GM08714 (cell line): ENCODE results near the gene MAPK10.
"Not testable (repeated sequence)": the region's sequence is repeated elsewhere in the genome, so short reads cannot be mapped to it uniquely, and the experiment has no call there.

ENCODE experiments used
- H3K4me3 ChIP-seq: fragments of 200-500 bp; sonication (Bioruptor generic); 2 replicates; pipeline ENCODE4 v1.5.1; 2014; ENCODE audit warnings: mild to moderate bottlenecking, low read length, inconsistent platforms
- ZNF274 ChIP-seq: IDR thresholded peaks from 2 replicates; pipeline ENCODE4 v1.6.1; 2012; ENCODE audit warnings: mild to moderate bottlenecking, low read depth, low read length

Gene MAPK10

DNA sequence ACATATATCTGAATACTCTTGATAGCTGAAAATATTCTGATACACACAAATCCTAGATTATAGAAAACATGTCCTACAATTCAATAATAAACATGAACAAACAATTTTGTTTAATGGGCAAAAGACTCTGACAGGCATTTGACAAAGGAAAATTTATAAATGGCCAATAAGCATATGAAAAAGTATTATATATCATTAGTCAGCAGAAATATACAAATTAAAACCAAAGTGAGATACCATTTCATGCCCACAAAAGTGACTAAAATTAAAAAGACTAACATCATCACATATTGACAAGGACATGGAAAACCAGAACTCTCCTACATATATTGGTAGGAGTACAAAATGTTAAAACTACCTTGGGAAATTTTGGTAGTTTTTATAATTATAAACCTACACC is 2.7 kb upstream of the MAPK10 start:
- no peak overlapping the region for H3K4me3 ChIP-seq
- TF ChIP-seq ZNF274: no peak

- no peak for TF ChIP-seq ZNF274
- H3K4me3 ChIP-seq: no peak overlapping the region
Observed at GRCh38 chr4:86358257-86358656, 1.6 kb downstream of the MAPK10 start.

- H3K4me3 ChIP-seq: no peak overlapping the region
Observed at GRCh38 chr4:86357608-86358007, 2.2 kb downstream of the MAPK10 start.

GRCh38 chr4:86356425-86357210 is 3.2 kb downstream of the MAPK10 start:
- no peak for TF ChIP-seq ZNF274
- no peak overlapping the region for H3K4me3 ChIP-seq

More at GRCh38 chr4:86357608-86358007, 2.2 kb downstream of the MAPK10 start:
- no peak for TF ChIP-seq ZNF274

DNA sequence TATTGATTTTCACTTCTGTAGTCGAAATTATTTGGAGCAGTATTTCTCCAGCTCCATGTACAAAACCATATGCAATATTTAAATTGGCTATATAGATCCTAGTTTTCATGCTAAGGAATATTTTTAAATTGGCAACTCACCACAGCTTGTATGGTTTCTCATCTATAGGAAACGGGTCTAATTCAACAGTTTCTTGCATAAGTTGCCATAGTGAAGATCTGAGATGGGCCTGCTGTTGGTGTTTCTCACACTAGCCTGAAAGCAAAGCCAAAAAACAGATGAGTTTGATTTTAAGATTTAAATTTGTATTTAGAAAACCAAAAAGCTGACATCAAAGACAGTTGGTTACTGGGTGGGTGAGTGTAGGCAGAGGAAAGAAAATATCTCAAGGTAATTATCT is 5.5 kb downstream of the MAPK10 start:
- TF ChIP-seq ZNF274: no peak
- no peak overlapping the region for H3K4me3 ChIP-seq

DNA sequence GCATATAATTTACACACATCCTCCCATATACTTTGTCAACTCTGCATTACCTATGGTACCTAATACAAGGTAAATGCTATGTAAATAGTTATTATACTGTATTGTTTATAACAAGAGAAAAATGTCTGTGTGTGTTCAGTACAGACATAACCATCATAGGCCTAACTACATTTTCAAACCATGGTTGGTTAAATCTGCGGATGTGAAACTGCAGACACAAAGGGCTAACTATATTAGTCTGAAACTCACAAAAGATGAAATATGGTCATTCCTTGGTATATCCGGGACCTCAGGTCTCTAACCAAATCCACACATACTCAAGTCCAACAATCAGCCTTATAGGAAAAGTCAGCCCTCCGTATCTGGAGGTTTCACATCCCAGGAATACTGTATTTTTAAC is 13.5 kb downstream of the MAPK10 start:
- H3K4me3 ChIP-seq: no peak overlapping the region
- TF ChIP-seq ZNF274: no peak

DNA sequence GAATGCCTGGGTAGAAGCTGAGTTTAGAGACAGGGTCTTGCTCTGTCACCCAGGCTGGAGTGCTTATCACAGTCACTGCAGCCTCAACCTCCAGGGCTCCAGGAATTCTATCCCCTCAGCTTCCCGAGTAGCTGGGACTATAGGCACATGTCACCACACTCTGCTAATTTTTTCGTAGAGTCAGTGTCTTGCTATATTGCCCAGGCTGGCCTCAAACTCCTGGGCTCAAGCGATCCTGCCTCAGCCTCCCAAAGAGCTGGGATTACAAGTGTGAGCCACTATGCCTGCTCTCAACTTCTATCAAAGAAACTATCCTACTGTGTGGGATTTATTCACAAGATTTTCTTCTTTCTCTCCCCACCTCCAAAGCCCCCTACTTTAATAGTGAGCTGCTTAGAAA is 15.7 kb downstream of the MAPK10 start:
- TF ChIP-seq ZNF274: no peak
- no peak overlapping the region for H3K4me3 ChIP-seq

GRCh38 chr4:86338989-86339388 is 20.9 kb downstream of the MAPK10 start:
- H3K4me3 ChIP-seq: no peak overlapping the region

GRCh38 chr4:86338521-86338920 is 21.3 kb downstream of the MAPK10 start:
- H3K4me3 ChIP-seq: no peak overlapping the region
- TF ChIP-seq ZNF274: no peak

More at GRCh38 chr4:86338989-86339388, 20.9 kb downstream of the MAPK10 start:
- no peak for TF ChIP-seq ZNF274

GRCh38 chr4:86334020-86334750 is 25.7 kb downstream of the MAPK10 start:
- no peak for TF ChIP-seq ZNF274
- no peak overlapping the region for H3K4me3 ChIP-seq

- no peak for TF ChIP-seq ZNF274
Observed at GRCh38 chr4:86333236-86333635, 26.6 kb downstream of the MAPK10 start.

DNA sequence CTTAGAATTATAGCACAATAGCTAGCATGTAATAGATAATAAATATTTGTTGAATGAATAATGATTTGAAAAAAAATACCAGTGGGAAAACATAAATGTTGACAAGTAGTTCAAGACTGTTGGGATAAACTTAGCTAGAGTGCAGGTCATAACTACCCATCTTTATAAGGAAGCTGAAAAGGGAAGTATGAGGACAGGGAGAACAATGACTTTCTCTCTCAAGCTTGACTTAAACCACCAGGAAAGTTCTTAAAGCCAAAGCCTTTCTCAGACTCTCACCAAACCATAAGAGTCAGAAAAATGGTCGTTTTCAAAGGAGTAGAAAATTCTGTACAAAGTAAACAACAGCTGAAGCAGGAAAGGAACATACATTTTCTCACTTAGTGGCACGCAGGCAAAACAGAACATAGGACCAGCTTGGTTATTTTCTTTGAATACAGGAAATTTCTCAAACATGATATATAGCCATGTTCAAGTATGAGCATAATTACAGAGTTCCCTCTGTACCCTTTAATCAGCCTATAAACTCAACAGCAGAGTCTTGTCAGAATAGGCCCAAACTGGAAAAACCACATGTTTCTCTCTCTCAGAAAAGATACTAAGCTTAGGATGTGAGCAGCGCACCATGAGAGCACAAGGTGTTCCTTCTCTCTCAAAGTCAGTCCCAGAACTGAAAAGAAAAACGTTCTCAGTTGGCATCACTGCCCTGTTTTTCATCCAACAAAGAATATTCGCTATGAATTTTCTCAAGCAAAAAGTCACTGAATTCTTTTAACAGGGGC is 28.7 kb downstream of the MAPK10 start:
- H3K4me3 ChIP-seq: no peak overlapping the region
- no peak for TF ChIP-seq ZNF274

More at GRCh38 chr4:86333236-86333635, 26.6 kb downstream of the MAPK10 start:
- H3K4me3 ChIP-seq: no peak overlapping the region

- not testable (repeated sequence) for H3K4me3 ChIP-seq
Observed at GRCh38 chr4:86330411-86330810, 29.4 kb downstream of the MAPK10 start.

DNA sequence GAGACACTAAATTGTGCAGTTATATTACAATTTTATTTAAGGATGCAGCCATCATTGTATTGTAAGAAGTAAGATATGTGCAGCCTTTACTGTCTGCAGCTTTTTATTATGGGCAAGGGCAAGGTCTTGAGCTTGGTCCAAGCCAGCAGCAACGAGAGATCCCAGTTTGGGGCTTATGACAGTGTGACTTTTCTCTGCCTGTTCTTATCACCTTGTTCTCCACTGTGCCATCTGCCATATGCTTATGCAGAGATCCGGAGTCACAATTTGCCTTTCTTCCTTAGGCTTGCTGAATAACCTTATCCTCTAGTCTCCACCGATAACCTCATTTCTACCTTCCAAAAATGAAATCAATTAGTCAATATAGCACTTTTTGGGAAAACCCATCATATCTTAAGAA is 30.4 kb downstream of the MAPK10 start:
- no peak for TF ChIP-seq ZNF274
- no peak overlapping the region for H3K4me3 ChIP-seq

- TF ChIP-seq ZNF274: no peak
- no peak overlapping the region for H3K4me3 ChIP-seq
Observed at GRCh38 chr4:86326400-86326799, 33.5 kb downstream of the MAPK10 start.

DNA sequence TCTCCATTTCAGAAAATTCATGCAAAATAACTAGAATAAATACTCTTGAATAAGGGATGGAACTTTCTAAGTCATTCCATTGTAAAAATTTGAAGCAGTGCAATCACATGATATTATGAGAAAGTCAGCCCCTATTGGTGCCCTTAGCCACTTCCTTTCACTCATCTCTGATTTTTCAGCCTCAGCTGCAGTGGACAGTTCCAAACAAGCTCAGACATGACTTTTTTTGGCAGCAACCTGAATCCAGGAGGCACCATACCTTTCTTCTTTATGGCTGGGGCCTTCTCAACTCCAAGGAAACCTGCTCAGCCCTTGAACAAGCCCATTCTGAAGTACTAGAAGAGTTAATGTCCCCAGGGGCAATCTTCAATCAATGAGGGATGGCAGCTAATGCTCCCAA is 40.5 kb downstream of the MAPK10 start:
- TF ChIP-seq ZNF274: no peak
- H3K4me3 ChIP-seq: no peak overlapping the region
